Transverse colon (tissue), 4 donors: ENCODE data around the gene ALOX5AP. TPM values are rescaled to one million over a fixed set of nuclear protein-coding genes. Genes with fewer than 3 reads are reported as not detected.

ENCODE experiments used
- DNase-seq: peaks from one replicate; pipeline ENCODE4 v3.0.0-alpha.2; 2019
- H3K27ac ChIP-seq, 4 donors: fragments of 200-600 bp; sonication (generic); 2 replicates each; pipeline ENCODE4 v1.5.1; 2016 to 2018; ENCODE audit warnings: inconsistent platforms in 4 of 4
- H3K27me3 ChIP-seq: fragments of 200-600 bp; sonication (generic); 2 replicates; pipeline ENCODE4 v1.5.1; 2017; ENCODE audit warnings: inconsistent platforms
- H3K36me3 ChIP-seq, 4 donors: fragments of 200-600 bp; sonication (generic); 2 replicates each; pipeline ENCODE4 v1.5.1; 2017 to 2019; ENCODE audit warnings: inconsistent platforms in 4 of 4
- H3K4me1 ChIP-seq, 4 donors: fragments of 200-600 bp; sonication (generic); 2 replicates each; pipeline ENCODE4 v1.5.1; 2017 to 2020; ENCODE audit warnings: inconsistent platforms in 4 of 4
- H3K4me3 ChIP-seq, 4 donors: fragments of 200-600 bp; sonication (generic); 1 replicate in 1 of 4; 2 replicates in 3 of 4; pipeline versions ENCODE4 v1.5.1 to v1.6.1; 2017 to 2019; ENCODE audit warnings: inconsistent platforms in 4 of 4
- H3K9me3 ChIP-seq, 2 donors: fragments of 200-600 bp; sonication (generic); 2 replicates each; pipeline ENCODE4 v1.5.1; 2017 to 2019; ENCODE audit warnings: inconsistent platforms in 2 of 2
- CTCF ChIP-seq, 5 experiments: fragments of 200-600 bp in 3 of 5; fragments of 450-650 bp in 2 of 5; sonication (generic) in 3 of 5; IDR thresholded peaks; 1 replicate in 2 of 5; 2 replicates in 3 of 5; pipeline ENCODE4 v1.5.1; 2016 to 2017; ENCODE audit warnings: antibody characterized with exemption in 5 of 5, inconsistent platforms in 3 of 5, mild to moderate bottlenecking in 2 of 5, moderate library complexity in 1 of 5
- EP300 ChIP-seq: sonication (generic); formaldehyde crosslinking; IDR thresholded peaks from one replicate; pipeline ENCODE4 v1.6.1; 2017; ENCODE audit warnings: antibody characterized with exemption, low read depth
- POLR2A ChIP-seq: fragments of 450-650 bp; IDR thresholded peaks from one replicate; pipeline ENCODE4 v1.6.1; 2016; ENCODE audit warnings: antibody characterized with exemption, mild to moderate bottlenecking, moderate library complexity
- POLR2AphosphoS5 ChIP-seq, 3 donors: sonication (generic); formaldehyde crosslinking; IDR thresholded peaks; one replicate each; pipeline ENCODE4 v1.6.1; 2016; ENCODE audit warnings: antibody characterized with exemption in 3 of 3
- WGBS, 2 donors: methylation state at CpG; one replicate each; pipeline ENCODE4 v1.1.5; 2018; ENCODE audit warnings: low coverage in 1 of 2; 5-methylcytosine and 5-hydroxymethylcytosine counted together
- in situ Hi-C, 4 donors: fragments of 200-750 bp; cut with MboI; loops; one replicate each; pipeline versions ENCODE4 v1.15.0 to v1.15.1; 2017; ENCODE audit warnings: low sequenced_read_pairs in 3 of 4, low pct_ligation_motif_present in 1 of 4, low pct_unique_long_range_greater_than_20kb in 1 of 4
- intact Hi-C: fragments of 100-400 bp; cut with DNase I; formaldehyde crosslinking; loops from one replicate; pipeline ENCODE4 v1.15.1; 2023; ENCODE audit warnings: low total_unique reads
- total RNA-seq, 4 donors: library from RNA; depleted of rRNA; stranded (reverse); fragments of >200 nt; gene quantifications; one replicate each; pipeline ENCODE4 v1.1.0, GENCODE V29; 2016

ALOX5AP gene
- total RNA-seq, 4 donors from 2014 or later, result 1.2 to 18.7 (median 14.1) TPM

DNA sequence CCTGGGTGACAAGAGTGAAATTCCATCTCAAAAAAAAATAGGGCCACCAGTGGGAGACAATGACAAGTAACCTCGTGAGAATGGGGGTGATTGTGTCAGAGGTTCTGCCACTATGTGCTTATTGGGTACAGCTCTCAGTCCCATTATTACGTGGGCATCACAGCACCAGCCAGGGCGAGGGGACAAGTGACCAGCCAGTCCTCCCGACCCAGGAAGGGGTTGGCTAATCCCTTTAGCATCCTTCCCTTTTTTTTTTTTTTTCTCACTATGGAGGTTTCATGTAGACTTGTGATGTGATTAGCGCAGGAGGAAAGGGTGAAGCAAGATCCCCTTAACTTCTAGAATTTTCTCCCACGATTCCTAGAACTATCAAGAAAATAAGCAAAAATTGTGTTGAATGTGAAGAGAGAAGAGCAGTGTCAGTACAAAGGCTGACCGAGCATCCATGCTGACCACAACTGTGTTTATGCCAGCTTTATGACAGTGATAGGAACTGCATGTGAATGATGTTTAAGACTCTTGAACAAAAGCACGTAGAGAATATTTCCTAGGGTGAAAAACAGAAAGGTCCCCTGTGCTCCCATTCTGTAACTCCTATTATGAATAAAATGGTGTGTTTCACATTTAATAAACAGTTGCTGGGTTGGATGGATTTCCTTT lies 50.0 kb downstream of the ALOX5AP start:
- Histone ChIP-seq H3K9me3 (no peaks in the 10 kb centered on the region), H3K27me3 (no peaks in the 10 kb centered on the region), H3K4me1 (peaks cover 0 to 1% (median 0%) of the 10 kb centered on the region in 4 donors), H3K27ac (no peak overlapping the region), H3K36me3 (no peaks in the 10 kb centered on the region), H3K4me3 (no peak overlapping the region)
- 71 to 72% methylated on average over 6 to 8 of the region's 8 CpGs for WGBS, 2 donors
- in situ Hi-C loops, result no loop called here
- intact Hi-C loops, result no loop called here
- DNase-seq, result no peak
- no peak for TF ChIP-seq CTCF (IDR thresholded peaks at IDR 0.05)
- no peak for TF ChIP-seq POLR2A
- no peak for TF ChIP-seq POLR2AphosphoS5 (IDR thresholded peaks at IDR 0.05)
- TF ChIP-seq EP300, result no peak

GRCh38 chr13:30786648-30787047 lies 51.3 kb downstream of the ALOX5AP start:
- TF ChIP-seq POLR2A, result no peak
- no peak for TF ChIP-seq CTCF (IDR thresholded peaks at IDR 0.05)
- no peak for TF ChIP-seq EP300
- no peak for TF ChIP-seq POLR2AphosphoS5 (IDR thresholded peaks at IDR 0.05)
- intact Hi-C loops (no loop called here), in situ Hi-C loops (no loop called here)
- DNase-seq, result no peak
- Histone ChIP-seq H3K4me3 (no peak overlapping the region), H3K4me1 (peaks cover 0 to 3% (median 0%) of the 10 kb centered on the region in 4 donors), H3K36me3 (no peaks in the 10 kb centered on the region), H3K27ac (no peak overlapping the region), H3K27me3 (no peaks in the 10 kb centered on the region), H3K9me3 (no peaks in the 10 kb centered on the region)
- 90 to 97% methylated on average over 2 of the region's 2 CpGs for WGBS, 2 donors

- no peak for TF ChIP-seq CTCF (IDR thresholded peaks at IDR 0.05)
- no peak for TF ChIP-seq POLR2AphosphoS5 (IDR thresholded peaks at IDR 0.05)
- TF ChIP-seq EP300, result no peak
- no peak for TF ChIP-seq POLR2A
- WGBS, 2 donors, result 82 to 93% methylated on average over 8 to 14 of the region's 14 CpGs
- Histone ChIP-seq H3K36me3 (no peaks in the 10 kb centered on the region), H3K4me3 (no peak overlapping the region), H3K27me3 (no peaks in the 10 kb centered on the region), H3K27ac (no peak overlapping the region), H3K9me3 (no peaks in the 10 kb centered on the region), H3K4me1 (peaks cover 0 to 14% (median 0%) of the 10 kb centered on the region in 4 donors)
- in situ Hi-C loops (no loop called here), intact Hi-C loops (no loop called here)
- no peak for DNase-seq
These were observed 52.6 kb downstream of the ALOX5AP start for GRCh38 chr13:30787738-30788525.

DNA sequence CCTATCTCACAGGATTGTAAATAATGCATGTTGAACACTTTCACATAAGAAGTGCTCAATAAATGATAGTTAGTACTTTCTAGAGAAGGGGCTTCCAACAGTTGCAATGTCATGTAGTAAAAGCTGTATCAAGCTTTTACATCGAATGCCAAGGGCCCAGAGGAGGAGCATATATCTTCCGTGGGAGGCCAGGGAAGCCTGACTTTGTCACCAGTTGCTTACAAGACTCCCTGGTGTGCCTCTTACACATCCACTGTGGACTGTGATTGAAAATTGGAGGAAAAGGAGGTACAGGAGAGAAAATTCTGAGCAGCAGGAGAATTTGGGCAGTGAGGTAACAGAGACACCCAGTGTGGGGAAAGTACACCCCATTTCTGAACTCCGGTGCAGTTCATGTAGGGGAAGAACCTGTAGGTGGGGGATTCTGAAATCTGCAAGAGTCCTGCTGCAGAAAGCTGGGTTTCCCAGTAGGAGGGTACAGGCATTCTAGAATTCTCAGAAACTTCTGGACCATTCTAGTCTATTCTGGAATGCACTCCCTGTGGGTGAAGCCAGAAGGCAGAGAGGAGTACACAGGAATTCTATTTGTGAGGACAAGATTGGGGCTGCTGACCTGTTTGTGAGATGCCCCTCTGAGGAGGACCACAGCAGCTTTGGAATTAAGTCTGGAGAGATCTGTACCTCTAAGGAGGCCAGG lies 54.0 kb downstream of the ALOX5AP start:
- 75% methylated on average over 3 of the region's 3 CpGs; no CpG with 5 or more reads in 1 of the 2 donors for WGBS, 2 donors
- no peak overlapping the region for H3K27ac ChIP-seq
- no peaks in the 10 kb centered on the region for H3K36me3 ChIP-seq
- DNase-seq, result no peak
- H3K27me3 ChIP-seq, result no peaks in the 10 kb centered on the region
- intact Hi-C loops (no loop called here), in situ Hi-C loops (no loop called here)
- H3K9me3 ChIP-seq, result no peaks in the 10 kb centered on the region
- peaks cover 0 to 15% (median 0%) of the 10 kb centered on the region in 4 donors for H3K4me1 ChIP-seq
- TF ChIP-seq POLR2AphosphoS5 (IDR thresholded peaks at IDR 0.05) (no peak), CTCF (IDR thresholded peaks at IDR 0.05) (no peak), EP300 (no peak), POLR2A (no peak)
- H3K4me3 ChIP-seq, result no peak overlapping the region
